ENCODE results near the gene ATG101.

Gene ATG101

DNA sequence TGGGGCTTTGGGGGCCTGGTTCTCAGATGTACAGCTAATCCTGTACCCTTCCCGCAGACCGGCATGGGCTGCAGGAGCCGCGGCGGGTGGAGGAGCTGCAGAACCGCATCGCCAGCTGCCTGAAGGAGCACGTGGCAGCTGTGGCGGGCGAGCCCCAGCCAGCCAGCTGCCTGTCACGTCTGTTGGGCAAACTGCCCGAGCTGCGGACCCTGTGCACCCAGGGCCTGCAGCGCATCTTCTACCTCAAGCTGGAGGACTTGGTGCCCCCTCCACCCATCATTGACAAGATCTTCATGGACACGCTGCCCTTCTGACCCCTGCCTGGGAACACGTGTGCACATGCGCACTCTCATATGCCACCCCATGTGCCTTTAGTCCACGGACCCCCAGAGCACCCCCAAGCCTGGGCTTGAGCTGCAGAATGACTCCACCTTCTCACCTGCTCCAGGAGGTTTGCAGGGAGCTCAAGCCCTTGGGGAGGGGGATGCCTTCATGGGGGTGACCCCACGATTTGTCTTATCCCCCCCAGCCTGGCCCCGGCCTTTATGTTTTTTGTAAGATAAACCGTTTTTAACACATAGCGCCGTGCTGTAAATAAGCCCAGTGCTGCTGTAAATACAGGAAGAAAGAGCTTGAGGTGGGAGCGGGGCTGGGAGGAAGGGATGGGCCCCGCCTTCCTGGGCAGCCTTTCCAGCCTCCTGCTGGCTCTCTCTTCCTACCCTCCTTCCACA, 11.0 kb upstream of the ATG101 start:
- no peak for DNase-seq

- no peak for DNase-seq
Observed at GRCh38 chr12:52059582-52060497, 9.9 kb upstream of the ATG101 start.

GRCh38 chr12:52060498-52061177, 9.1 kb upstream of the ATG101 start:
- DNase-seq = no peak

DNA sequence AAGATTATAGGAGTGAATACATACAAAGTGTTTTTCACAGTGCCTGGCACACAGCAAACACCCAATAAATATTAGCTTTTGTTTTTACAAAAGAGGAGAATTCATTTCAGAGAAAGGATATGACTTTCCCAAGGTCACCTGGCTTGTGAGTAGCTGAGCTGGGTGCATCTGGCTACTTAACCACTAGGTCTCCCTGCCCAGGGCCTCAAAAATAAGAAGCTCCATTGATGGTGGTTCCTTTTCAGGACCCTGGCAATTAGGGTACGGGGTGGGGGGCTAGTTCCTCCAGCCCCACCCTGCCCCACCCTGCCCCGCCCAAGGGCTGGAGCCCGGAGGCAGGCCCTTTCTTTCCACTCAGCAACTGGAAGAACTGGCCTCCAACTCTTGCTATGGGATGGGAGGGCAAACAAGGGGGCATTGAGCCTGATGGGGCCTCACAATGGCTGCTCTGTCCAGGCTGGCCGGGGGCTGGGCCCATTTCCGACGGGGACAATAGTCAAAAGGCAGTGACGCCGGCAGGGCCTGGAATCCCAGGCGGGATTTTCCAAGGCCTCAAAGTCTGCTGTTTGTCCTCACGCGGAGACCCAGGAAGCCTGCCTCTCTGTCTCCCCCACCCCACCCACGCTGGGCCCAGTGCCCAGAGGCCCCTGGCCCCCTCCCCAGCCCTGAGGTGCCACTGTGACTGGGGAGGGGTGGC, 8.2 kb upstream of the ATG101 start:
- no peak for DNase-seq

DNA sequence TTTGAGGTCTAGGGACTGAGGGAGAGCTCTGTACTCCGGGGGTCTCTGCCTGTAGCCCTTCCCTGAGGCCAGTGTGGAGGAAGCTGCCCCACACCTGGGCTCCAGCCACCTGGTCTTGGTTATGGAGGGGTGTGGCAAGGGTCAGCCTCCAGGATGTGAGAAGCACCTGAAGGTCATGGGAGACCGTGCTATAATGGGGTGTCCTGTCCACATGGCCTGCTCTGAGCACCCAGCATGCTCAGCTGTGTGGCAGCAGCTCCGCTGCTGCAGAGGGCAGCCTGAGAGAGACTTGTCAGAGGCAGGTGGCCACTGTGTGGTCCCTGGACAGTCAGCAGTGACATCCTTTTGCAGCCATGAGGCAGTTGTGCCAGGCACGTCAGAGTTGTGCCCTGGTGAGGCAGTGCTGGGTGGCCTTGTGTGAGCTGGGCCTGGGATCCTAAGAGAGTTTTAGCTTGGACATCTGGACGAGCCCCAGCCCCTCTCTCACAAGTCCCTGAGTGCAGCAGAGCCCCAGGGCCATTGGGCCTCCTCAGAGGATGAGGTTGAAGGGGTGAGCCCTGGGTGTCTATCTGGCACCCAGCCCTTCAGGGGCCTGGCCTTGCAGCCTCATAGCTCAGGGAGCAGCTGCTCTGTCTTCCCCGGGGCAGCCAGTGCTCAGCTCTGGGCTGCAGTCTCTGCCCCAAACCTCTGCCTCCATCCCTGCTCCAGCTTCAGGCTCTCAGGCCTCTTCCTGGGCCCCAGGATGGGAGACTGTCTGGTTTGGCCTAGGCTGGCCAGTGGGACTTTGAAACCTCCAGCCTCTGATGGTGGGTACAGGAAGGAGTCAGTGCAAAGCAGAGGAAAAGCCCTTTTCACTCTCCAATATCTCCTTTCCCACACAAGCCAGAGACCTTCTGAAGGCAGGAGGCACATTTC, 7.4 kb upstream of the ATG101 start:
- DNase-seq = no peak

DNA sequence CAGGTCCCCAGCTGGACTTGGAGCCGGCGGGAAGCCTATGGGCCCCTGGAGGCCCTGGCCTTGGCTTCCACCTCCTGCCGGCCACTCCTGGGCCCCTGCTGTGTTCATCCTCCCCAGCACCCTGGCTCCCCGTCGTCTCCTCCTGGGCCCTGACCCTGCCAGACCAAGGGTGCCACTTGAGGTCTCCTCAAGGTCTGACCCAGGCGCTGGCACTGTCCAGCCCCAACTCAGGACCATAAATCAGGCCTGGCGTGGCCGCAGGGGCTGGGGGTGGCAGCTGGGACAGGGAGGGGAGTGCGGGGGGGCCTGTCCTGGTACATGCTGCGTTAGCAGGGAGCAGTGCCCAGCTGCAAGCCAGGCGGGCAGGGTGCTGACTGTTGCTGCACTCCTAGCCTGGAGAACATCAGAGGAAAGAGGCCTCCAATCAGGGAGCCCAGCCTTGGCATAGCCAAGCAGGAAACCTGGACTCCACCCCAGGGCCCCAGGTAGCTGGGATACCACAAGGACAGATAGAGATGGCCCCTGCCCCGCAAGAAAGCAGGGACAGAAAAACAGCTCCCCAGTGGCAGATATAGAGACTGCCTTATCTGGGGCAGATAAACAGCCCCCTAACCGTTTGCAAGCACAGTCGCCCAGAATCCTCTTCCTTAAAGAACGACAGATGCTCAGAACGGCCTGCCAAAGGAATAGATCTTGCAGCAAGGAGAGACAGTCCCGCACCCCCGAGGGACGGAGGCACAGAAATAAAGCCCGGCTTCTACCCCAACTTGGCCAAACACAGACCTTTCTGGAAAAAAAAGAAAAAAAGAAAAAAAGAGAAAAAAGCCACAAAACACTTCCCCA, 6.5 kb upstream of the ATG101 start:
- DNase-seq = no peak

DNA sequence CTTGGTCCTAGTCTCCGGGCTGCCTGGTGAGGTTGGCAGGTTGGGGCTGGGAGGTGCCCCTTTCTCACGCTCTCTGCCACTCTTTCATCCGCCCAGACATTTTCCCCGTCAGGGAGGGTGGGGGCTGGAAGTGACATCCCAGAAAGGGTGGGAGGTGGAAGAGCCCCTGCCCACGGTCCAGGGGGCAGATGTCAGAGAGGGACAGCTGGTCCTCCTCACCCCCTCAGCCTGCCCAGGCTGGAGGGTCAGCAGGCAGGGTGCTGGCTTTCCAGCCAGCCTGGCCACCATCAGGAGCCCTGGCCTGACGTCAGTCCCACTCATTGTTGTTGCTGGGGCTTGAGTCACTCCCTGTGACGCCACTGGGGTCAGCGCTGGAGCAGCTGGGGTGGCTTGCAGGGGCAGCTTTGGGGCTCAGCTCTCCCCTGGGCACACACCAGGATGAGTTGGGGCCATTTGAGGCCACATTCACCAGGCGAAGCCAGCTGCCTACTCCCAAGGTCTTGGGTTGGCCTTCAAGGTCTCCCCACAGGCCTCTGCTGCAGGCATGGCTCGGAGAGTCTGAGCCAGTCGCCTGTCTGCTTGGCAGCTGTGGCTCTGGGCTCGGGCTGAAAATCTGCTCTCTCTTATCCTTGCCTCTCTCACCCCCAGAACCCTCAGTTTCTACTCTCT, 5.7 kb upstream of the ATG101 start:
- no peak for DNase-seq

- no peak for DNase-seq
Observed at GRCh38 chr12:52066346-52067080, 3.3 kb upstream of the ATG101 start.

DNA sequence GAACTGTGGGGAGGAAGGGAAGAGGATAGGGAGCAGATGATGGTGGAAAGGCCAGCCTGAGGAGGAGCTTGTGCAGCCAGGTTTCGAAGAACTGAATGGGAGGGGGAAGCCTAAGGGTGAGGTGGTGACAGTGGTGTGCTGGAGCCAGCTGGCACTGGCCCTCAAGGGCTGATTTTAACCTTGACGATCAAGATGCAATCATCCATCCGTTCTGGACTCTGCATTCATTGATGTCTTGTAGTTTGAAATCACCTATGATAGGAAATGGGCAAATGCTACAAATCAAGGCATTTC, 2.8 kb upstream of the ATG101 start:
- no peak for DNase-seq

- no peak for DNase-seq
Observed at GRCh38 chr12:52070185-52070925, 577 bp downstream of the ATG101 start.

GRCh38 chr12:52073531-52074381, 4.0 kb downstream of the ATG101 start:
- no peak for DNase-seq

DNA sequence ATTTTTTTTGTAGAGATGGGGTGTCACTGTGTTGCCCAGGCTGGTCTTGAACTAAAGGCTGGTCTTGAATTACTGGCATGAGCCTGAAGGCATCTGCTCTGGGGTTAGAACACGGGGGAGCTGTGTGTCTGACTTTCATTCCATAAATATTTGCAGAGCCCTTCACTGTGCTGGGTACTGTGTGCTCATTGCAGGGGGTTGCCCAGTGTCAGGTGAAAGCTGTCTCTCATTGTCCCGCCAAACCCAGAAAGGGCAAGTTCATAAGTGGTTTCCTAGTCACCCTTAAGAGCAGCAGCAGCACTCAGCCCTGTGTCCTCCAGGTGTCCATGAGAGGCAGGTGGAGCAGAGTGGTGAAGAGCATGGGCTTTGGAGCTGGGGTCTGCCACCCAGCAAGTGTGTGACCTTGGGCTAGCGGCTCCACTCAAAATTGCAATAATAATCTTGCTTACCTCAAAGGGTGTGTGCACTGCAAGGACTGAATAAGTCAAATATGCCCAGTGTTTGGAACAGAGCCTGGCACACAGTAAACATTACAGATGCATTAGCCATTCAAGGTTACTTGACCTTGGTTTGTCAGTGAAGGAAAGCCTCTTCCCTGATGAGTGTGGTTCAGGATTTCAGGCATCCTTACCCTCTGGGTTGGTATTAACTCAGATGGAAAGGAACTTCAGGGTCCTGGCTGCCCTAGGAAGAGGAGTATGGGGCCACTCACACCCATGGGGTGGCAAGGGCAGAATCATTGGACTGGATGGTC, 5.4 kb downstream of the ATG101 start:
- DNase-seq = no peak

- DNase-seq = no peak
Observed at GRCh38 chr12:52076811-52077210, 7.0 kb downstream of the ATG101 start.

DNA sequence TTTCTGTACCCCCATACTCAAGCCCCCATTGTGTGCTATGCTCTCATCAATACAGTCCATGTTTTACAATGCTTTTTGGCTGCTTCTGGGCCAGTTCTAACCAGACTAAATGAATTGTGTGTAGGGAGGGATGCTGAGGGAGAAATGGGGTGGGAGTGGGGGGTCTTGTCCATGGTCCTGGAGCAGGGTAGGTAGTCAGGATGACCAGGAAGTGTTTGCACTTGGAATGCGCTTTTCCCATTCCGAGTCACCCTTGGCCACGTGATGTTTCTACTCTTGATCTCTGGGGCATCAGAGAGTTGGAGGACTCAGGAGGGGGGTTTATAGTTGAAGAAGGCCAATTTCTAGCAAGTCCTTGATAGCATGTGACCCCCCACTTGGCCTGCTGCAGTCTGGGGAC, 8.5 kb downstream of the ATG101 start:
- no peak for DNase-seq

- DNase-seq = no peak
Observed at GRCh38 chr12:52079576-52080402, 10.0 kb downstream of the ATG101 start, which contains the start of gene SMIM41. TSS of gene SMIM41 (plus strand) at chr12:52079704. CDS start at chr12:52079780, 76 bp downstream.
